WERI-Rb-1 (cell line): ENCODE data around the gene HELZ.

Experiments
- DNase-seq: peaks from one replicate; pipeline ENCODE4 v3.0.0-alpha.2; 2020
- H3K27ac ChIP-seq: fragments of 250-450 bp; sonication (Bioruptor Pico); 2 replicates; pipeline ENCODE4 v1.5.1; 2020; ENCODE audit warnings: mild to moderate bottlenecking, moderate library complexity
- H3K27me3 ChIP-seq: fragments of 250-450 bp; sonication (Bioruptor Pico); 2 replicates; pipeline ENCODE4 v1.5.1; 2021; ENCODE audit warnings: mild to moderate bottlenecking, low read depth, moderate library complexity; ENCODE audit not compliant: insufficient read depth, severe bottlenecking
- H3K36me3 ChIP-seq: fragments of 250-450 bp; sonication (Bioruptor Pico); 2 replicates; pipeline ENCODE4 v1.5.1; 2020; ENCODE audit warnings: mild to moderate bottlenecking, moderate library complexity
- H3K4me3 ChIP-seq: 2 replicates; pipeline ENCODE4 v1.5.1; 2011; ENCODE audit warnings: low read depth, mild to moderate bottlenecking, control low read depth, low read length
- H3K9me3 ChIP-seq: fragments of 250-450 bp; sonication (Bioruptor Pico); 2 replicates; pipeline ENCODE4 v1.5.1; 2021; ENCODE audit warnings: mild to moderate bottlenecking, moderate library complexity; ENCODE audit not compliant: severe bottlenecking
- TF ChIP-seq, protein P1 (sequence below): IDR thresholded peaks from 2 replicates; pipeline ENCODE4 v1.5.1; 2011; ENCODE audit warnings: low read depth, mild to moderate bottlenecking, control low read depth, inconsistent platforms, low read length

The HELZ gene

DNA sequence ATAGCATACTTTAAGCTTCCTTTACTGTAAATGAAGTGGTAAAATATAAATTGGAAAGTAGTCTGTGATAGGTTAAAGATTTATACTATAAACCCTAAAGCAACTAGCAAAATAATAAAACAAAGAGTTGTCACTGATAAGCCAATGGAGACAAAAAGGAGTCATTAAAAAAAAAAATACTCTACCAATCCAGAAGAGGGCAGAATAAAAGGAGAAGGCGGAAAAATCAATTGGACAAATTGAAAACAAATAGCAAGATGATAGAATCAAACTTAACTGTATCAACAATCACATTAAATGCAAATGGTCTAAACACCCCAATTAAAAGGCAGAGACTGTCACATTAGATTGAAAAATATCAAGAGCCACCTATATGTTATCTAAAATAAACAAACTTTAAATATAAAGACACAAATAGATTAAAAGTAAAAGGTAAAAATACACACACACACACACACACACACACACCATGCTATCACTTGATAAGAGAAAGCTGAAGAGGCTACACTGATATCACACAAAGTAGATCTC is 128.9 kb downstream of the HELZ start:
- Histone ChIP-seq H3K27ac (no peak overlapping the region), H3K36me3 (peaks cover 73% of the 10 kb centered on the region), H3K27me3 (no peaks in the 10 kb centered on the region), H3K4me3 (no peak overlapping the region), H3K9me3 (peaks cover 8% of the 10 kb centered on the region)
- TF ChIP-seq, protein P1, sequence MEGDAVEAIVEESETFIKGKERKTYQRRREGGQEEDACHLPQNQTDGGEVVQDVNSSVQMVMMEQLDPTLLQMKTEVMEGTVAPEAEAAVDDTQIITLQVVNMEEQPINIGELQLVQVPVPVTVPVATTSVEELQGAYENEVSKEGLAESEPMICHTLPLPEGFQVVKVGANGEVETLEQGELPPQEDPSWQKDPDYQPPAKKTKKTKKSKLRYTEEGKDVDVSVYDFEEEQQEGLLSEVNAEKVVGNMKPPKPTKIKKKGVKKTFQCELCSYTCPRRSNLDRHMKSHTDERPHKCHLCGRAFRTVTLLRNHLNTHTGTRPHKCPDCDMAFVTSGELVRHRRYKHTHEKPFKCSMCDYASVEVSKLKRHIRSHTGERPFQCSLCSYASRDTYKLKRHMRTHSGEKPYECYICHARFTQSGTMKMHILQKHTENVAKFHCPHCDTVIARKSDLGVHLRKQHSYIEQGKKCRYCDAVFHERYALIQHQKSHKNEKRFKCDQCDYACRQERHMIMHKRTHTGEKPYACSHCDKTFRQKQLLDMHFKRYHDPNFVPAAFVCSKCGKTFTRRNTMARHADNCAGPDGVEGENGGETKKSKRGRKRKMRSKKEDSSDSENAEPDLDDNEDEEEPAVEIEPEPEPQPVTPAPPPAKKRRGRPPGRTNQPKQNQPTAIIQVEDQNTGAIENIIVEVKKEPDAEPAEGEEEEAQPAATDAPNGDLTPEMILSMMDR = no peak
- no peak for DNase-seq

DNA sequence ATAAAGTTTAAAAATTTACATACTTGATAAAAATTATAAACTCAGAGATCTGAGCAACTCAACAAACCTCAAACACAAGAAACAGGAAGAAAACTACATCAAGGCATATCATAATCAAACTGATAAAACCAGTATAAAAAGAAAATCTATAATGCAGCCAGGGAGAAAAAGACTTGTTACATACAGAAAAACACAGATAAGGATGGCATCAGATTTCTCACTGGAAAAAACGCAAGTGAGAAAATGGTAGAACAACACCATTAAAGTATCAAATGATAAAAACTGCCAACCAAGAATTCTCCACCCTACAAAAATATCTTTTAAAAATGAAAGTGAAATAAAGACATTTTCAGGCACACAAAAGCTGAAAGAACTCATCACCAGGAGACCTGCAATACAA is 129.6 kb downstream of the HELZ start:
- peaks cover 74% of the 10 kb centered on the region for H3K36me3 ChIP-seq

DNA sequence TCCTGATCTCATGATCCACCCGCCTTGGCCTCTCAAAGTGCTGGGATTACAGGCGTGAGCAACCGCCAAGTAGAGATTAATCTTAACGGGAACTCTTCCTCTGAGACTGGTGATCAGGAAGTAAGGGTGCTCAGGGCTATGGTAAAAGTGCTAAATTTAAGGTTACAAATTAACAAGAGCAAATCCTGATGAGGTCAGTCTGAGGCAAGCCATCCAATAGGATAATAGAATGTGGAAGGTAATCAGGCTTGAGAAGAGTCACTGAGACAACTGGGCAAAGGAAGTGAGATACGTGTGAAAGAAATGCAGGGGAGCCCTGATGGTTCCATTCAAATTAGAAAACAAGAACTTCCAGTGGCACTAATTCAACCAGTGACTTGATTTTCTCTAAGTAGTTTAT is 131.5 kb downstream of the HELZ start:
- H3K27ac ChIP-seq = no peak overlapping the region
- H3K36me3 ChIP-seq = peaks cover 74% of the 10 kb centered on the region
- H3K27me3 ChIP-seq = no peaks in the 10 kb centered on the region
- peak; percentile 33 for DNase-seq
- H3K4me3 ChIP-seq = no peak overlapping the region
- TF ChIP-seq, protein P1 = no peak
- peaks cover 8% of the 10 kb centered on the region for H3K9me3 ChIP-seq

More for the DNA sequence above, 129.6 kb downstream of the HELZ start:
- Histone ChIP-seq H3K27ac (no peak overlapping the region), H3K4me3 (no peak overlapping the region), H3K9me3 (peaks cover 8% of the 10 kb centered on the region), H3K27me3 (no peaks in the 10 kb centered on the region)
- no peak for DNase-seq
- TF ChIP-seq, protein P1 = no peak

DNA sequence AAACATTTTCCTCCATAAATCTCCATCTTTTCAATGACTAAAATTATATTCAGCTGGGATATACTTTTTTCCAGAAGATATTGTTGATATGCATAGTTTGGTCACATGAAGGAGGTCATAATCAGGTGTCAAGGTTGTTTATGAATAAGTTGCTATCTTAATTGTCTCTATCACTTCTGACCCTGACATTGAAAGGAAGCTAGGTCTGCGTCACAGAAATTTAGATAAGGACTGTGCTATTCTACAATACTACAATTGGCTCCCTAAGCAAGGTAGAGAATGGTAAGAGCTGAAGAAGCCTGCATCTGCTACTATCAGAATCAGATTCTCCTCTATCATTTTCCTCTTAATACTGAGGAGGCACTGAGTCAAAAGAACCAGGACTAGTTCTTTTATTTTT is 133.2 kb downstream of the HELZ start:
- no peaks in the 10 kb centered on the region for H3K27me3 ChIP-seq
- peaks cover 5% of the 10 kb centered on the region for H3K9me3 ChIP-seq
- H3K4me3 ChIP-seq = no peak overlapping the region
- H3K36me3 ChIP-seq = peaks cover 78% of the 10 kb centered on the region
- TF ChIP-seq, protein P1 = no peak
- H3K27ac ChIP-seq = no peak overlapping the region
- no peak for DNase-seq

DNA sequence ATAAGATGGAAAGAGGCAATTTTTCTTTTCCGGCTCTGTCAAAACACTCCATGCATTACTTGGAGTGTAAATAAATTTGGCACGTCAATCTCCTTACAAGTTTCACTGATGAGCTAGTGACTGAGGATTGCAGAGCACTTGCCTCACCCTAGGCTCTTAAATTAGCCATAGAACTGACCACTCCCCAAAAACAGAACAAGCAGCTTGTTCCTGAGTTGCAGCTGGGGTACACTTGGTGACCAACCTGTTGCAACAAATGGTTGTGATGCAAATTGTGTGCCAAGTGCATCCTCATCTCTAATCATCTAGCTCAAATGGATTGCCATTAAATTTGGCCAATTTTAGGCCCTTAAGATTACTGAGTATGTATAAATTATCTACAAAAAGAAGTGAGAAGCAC is 133.7 kb downstream of the HELZ start:
- Histone ChIP-seq H3K36me3 (peaks cover 81% of the 10 kb centered on the region), H3K9me3 (peaks cover under 1% of the 10 kb centered on the region), H3K27me3 (no peaks in the 10 kb centered on the region), H3K4me3 (no peak overlapping the region), H3K27ac (no peak overlapping the region)
- DNase-seq = no peak
- TF ChIP-seq, protein P1 = no peak

DNA sequence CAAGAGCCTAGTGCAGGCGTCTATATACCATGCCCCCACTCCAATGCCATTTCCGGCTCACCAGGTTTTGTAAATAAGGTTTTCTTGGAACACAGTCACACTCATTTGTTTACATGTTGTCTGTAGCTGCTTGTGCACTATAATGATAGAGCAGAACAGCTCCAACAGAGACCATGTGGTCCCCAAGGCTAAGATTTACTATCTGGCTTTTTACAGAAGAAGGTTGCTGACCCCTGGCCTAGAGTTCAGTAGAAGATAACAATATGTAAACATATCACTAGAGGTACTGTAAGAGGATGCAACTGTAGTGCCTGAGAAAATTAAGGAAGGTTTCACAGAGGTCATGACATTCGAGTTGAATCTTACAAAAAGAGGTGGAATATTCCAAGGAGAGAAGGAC is 134.4 kb downstream of the HELZ start:
- no peak for DNase-seq
- Histone ChIP-seq H3K27ac (no peak overlapping the region), H3K27me3 (no peaks in the 10 kb centered on the region), H3K36me3 (peaks cover 85% of the 10 kb centered on the region), H3K4me3 (no peak overlapping the region), H3K9me3 (no peaks in the 10 kb centered on the region)
- TF ChIP-seq, protein P1 = no peak
